Measurements from ENCODE around the gene TSPOAP1.

TSPOAP1 gene

GRCh38 chr17:58367461-58367860, 38.9 kb upstream of the TSPOAP1 start:
- Mint-ChIP-seq H3K9me3 (no peaks in the 10 kb centered on the region), H3K27ac (no peak overlapping the region), H3K4me3 (no peak overlapping the region), H3K4me1 (ENCODE audit: low read depth) (peaks cover 21% of the 10 kb centered on the region), H3K27me3 (no peaks in the 10 kb centered on the region), H3K36me3 (ENCODE audit: low read depth) (peaks cover 3% of the 10 kb centered on the region)

- H3K27ac Mint-ChIP-seq: no peak overlapping the region
- H3K36me3 Mint-ChIP-seq (ENCODE audit: low read depth): peaks cover 3% of the 10 kb centered on the region
- H3K4me3 Mint-ChIP-seq: no peak overlapping the region
- no peaks in the 10 kb centered on the region for H3K27me3 Mint-ChIP-seq
- no peaks in the 10 kb centered on the region for H3K9me3 Mint-ChIP-seq
- peaks cover 20% of the 10 kb centered on the region for H3K4me1 Mint-ChIP-seq (ENCODE audit: low read depth)
Observed at GRCh38 chr17:58365980-58366595, 37.5 kb upstream of the TSPOAP1 start.

- Mint-ChIP-seq H3K27ac (no peak overlapping the region), H3K27me3 (no peaks in the 10 kb centered on the region), H3K4me1 (ENCODE audit: low read depth) (peaks cover 13% of the 10 kb centered on the region), H3K9me3 (no peaks in the 10 kb centered on the region), H3K4me3 (no peak overlapping the region), H3K36me3 (ENCODE audit: low read depth) (peaks cover under 1% of the 10 kb centered on the region)
Observed at GRCh38 chr17:58365185-58365979, 36.8 kb upstream of the TSPOAP1 start.

- Mint-ChIP-seq H3K36me3 (ENCODE audit: low read depth) (no peaks in the 10 kb centered on the region), H3K4me1 (ENCODE audit: low read depth) (peaks cover 8% of the 10 kb centered on the region), H3K4me3 (no peak overlapping the region), H3K9me3 (no peaks in the 10 kb centered on the region), H3K27ac (no peak overlapping the region), H3K27me3 (no peaks in the 10 kb centered on the region)
Observed at GRCh38 chr17:58364270-58364942, 35.8 kb upstream of the TSPOAP1 start.

GRCh38 chr17:58363457-58364185, 35.0 kb upstream of the TSPOAP1 start:
- no peaks in the 10 kb centered on the region for H3K36me3 Mint-ChIP-seq (ENCODE audit: low read depth)
- H3K9me3 Mint-ChIP-seq: no peaks in the 10 kb centered on the region
- peak overlapping the region; percentile 45 for H3K27ac Mint-ChIP-seq
- no peak overlapping the region for H3K4me3 Mint-ChIP-seq
- no peaks in the 10 kb centered on the region for H3K27me3 Mint-ChIP-seq
- no peaks in the 10 kb centered on the region for H3K4me1 Mint-ChIP-seq (ENCODE audit: low read depth)

GRCh38 chr17:58362368-58363014, 33.9 kb upstream of the TSPOAP1 start:
- no peaks in the 10 kb centered on the region for H3K9me3 Mint-ChIP-seq
- H3K27ac Mint-ChIP-seq: no peak overlapping the region
- no peaks in the 10 kb centered on the region for H3K4me1 Mint-ChIP-seq (ENCODE audit: low read depth)

GRCh38 chr17:58360296-58361063, 31.9 kb upstream of the TSPOAP1 start:
- no peak overlapping the region for H3K4me3 Mint-ChIP-seq
- H3K36me3 Mint-ChIP-seq (ENCODE audit: low read depth): peaks cover 4% of the 10 kb centered on the region
- H3K4me1 Mint-ChIP-seq (ENCODE audit: low read depth): peaks cover 5% of the 10 kb centered on the region
- no peaks in the 10 kb centered on the region for H3K27me3 Mint-ChIP-seq
- no peaks in the 10 kb centered on the region for H3K9me3 Mint-ChIP-seq
- H3K27ac Mint-ChIP-seq: no peak overlapping the region

More at GRCh38 chr17:58362368-58363014, 33.9 kb upstream of the TSPOAP1 start:
- H3K27me3 Mint-ChIP-seq: no peaks in the 10 kb centered on the region
- H3K4me3 Mint-ChIP-seq: no peak overlapping the region
- H3K36me3 Mint-ChIP-seq (ENCODE audit: low read depth): no peaks in the 10 kb centered on the region

- peaks cover 4% of the 10 kb centered on the region for H3K36me3 Mint-ChIP-seq (ENCODE audit: low read depth)
- H3K9me3 Mint-ChIP-seq: no peaks in the 10 kb centered on the region
- peaks cover 10% of the 10 kb centered on the region for H3K4me1 Mint-ChIP-seq (ENCODE audit: low read depth)
- H3K27ac Mint-ChIP-seq: no peak overlapping the region
- H3K4me3 Mint-ChIP-seq: no peak overlapping the region
- H3K27me3 Mint-ChIP-seq: no peaks in the 10 kb centered on the region
Observed at GRCh38 chr17:58358408-58359172, 30.0 kb upstream of the TSPOAP1 start.

- no peak overlapping the region for H3K27ac Mint-ChIP-seq
- H3K9me3 Mint-ChIP-seq: no peaks in the 10 kb centered on the region
- H3K4me3 Mint-ChIP-seq: no peak overlapping the region
- peaks cover 20% of the 10 kb centered on the region for H3K4me1 Mint-ChIP-seq (ENCODE audit: low read depth)
- no peaks in the 10 kb centered on the region for H3K27me3 Mint-ChIP-seq
- peaks cover 10% of the 10 kb centered on the region for H3K36me3 Mint-ChIP-seq (ENCODE audit: low read depth)
Observed at GRCh38 chr17:58357312-58358297, 29.0 kb upstream of the TSPOAP1 start.

- Mint-ChIP-seq H3K27ac (no peak overlapping the region), H3K4me1 (ENCODE audit: low read depth) (peaks cover 29% of the 10 kb centered on the region), H3K27me3 (no peaks in the 10 kb centered on the region), H3K9me3 (no peaks in the 10 kb centered on the region), H3K4me3 (no peak overlapping the region), H3K36me3 (ENCODE audit: low read depth) (peaks cover 19% of the 10 kb centered on the region)
Observed at GRCh38 chr17:58356231-58356630, 27.6 kb upstream of the TSPOAP1 start.

- H3K27ac Mint-ChIP-seq: no peak overlapping the region
- peaks cover 38% of the 10 kb centered on the region for H3K4me1 Mint-ChIP-seq (ENCODE audit: low read depth)
- H3K27me3 Mint-ChIP-seq: no peaks in the 10 kb centered on the region
- H3K36me3 Mint-ChIP-seq (ENCODE audit: low read depth): peaks cover 27% of the 10 kb centered on the region
- no peak overlapping the region for H3K4me3 Mint-ChIP-seq
- no peaks in the 10 kb centered on the region for H3K9me3 Mint-ChIP-seq
Observed at GRCh38 chr17:58354541-58355216, 26.1 kb upstream of the TSPOAP1 start.

- H3K36me3 Mint-ChIP-seq (ENCODE audit: low read depth): peaks cover 40% of the 10 kb centered on the region
- no peaks in the 10 kb centered on the region for H3K9me3 Mint-ChIP-seq
- H3K4me3 Mint-ChIP-seq: peak overlapping the region; percentile 100
- peaks cover 50% of the 10 kb centered on the region for H3K4me1 Mint-ChIP-seq (ENCODE audit: low read depth)
- H3K27ac Mint-ChIP-seq: peak overlapping the region; percentile 93
- no peaks in the 10 kb centered on the region for H3K27me3 Mint-ChIP-seq
Observed at GRCh38 chr17:58353389-58353825, 24.8 kb upstream of the TSPOAP1 start.

Data from stimulated activated naive CD8-positive, alpha-beta T cell treated with anti-CD3 and anti-CD28 coated beads, Interleukin-15, Interleukin-2, amounts not matched to agents 100 ng/mL and 50 ng/mL, for 24 hours (primary cell).